ENCODE results near the gene SLN. TPM values are rescaled to one million over a fixed set of nuclear protein-coding genes. Genes with fewer than 3 reads are reported as not detected.

SLN gene
- total RNA-seq, 2 donors from 2014 or later, result not detected

DNA sequence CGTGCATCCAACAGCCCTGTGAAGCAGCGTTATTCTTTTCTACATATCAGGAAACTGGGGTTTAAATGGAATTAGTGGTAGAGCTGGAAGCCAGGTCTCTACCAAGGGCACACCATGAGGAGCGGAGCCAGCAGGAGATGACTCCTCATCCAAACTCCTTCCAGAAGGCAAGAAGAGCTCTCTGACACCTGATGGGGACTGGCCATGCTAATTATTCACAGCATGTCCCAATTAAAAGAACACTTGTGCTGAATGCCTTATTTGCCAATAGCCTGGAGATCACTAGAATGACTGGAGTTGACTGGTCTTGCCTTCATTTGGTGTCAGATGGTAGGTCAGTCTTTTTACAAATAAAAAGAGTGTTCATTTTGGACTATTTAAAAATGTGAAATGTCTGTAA is 32.9 kb upstream of the SLN start:
- H3K27ac ChIP-seq (ENCODE audit: low read depth, low read length), result no peak overlapping the region
- H3K4me3 ChIP-seq (ENCODE audit: low read length), result no peak overlapping the region
- H3K4me1 ChIP-seq (ENCODE audit: control insufficient read depth, insufficient read depth, low read length), result no peaks in the 10 kb centered on the region
- H3K36me3 Mint-ChIP-seq (ENCODE audit: low read depth), result no peaks in the 10 kb centered on the region
- peaks cover 5% of the 10 kb centered on the region for H3K9me3 Mint-ChIP-seq
- no peak overlapping the region for H3K9ac ChIP-seq (ENCODE audit: extremely low read depth, low read length, poor library complexity, severe bottlenecking)
- no peaks in the 10 kb centered on the region for H3K4me1 Mint-ChIP-seq
- no peaks in the 10 kb centered on the region for H3K27me3 ChIP-seq (ENCODE audit: control insufficient read depth, insufficient read depth, low read length, poor library complexity, severe bottlenecking)
- WGBS, 2 experiments (ENCODE audit: insufficient coverage in 1 of 2, insufficient read length in 1 of 2), result 79% methylated on average over 3 of the region's 3 CpGs; no CpG with 5 or more reads in 1 of the 2 experiments
- no peaks in the 10 kb centered on the region for H3K36me3 ChIP-seq (ENCODE audit: control insufficient read depth, insufficient read depth, low read length)
- TF ChIP-seq, protein P1, sequence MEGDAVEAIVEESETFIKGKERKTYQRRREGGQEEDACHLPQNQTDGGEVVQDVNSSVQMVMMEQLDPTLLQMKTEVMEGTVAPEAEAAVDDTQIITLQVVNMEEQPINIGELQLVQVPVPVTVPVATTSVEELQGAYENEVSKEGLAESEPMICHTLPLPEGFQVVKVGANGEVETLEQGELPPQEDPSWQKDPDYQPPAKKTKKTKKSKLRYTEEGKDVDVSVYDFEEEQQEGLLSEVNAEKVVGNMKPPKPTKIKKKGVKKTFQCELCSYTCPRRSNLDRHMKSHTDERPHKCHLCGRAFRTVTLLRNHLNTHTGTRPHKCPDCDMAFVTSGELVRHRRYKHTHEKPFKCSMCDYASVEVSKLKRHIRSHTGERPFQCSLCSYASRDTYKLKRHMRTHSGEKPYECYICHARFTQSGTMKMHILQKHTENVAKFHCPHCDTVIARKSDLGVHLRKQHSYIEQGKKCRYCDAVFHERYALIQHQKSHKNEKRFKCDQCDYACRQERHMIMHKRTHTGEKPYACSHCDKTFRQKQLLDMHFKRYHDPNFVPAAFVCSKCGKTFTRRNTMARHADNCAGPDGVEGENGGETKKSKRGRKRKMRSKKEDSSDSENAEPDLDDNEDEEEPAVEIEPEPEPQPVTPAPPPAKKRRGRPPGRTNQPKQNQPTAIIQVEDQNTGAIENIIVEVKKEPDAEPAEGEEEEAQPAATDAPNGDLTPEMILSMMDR (conservative IDR thresholded peaks at IDR 0.05), result no peak
- no peak overlapping the region for H3K27ac Mint-ChIP-seq
- H3K9me3 ChIP-seq (ENCODE audit: control insufficient read depth, low read length), result peaks cover 9% of the 10 kb centered on the region
- H3K4me3 Mint-ChIP-seq, result no peak overlapping the region
- DNase-seq, result no peak
- H3K27me3 Mint-ChIP-seq (ENCODE audit: insufficient read depth), result peaks cover 2% of the 10 kb centered on the region

DNA sequence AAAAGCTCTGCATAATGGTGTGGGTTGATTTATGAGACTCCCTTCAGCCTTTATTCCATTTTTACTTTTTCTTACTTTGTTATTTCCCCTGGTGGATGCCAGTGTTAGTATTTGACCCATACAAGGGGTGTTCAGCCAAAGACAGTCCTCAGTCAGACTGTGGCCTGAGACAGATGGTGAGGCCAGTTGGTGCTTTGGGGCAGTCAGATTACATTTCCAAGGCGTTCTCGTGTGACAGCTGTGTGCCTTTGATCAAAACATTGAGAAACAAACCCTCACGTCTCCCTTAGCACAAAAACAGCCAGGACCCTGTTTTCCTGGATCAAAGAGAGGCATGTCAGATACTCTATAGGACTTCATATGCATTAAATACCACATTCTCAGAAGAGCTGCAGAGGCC is 31.3 kb upstream of the SLN start:
- no peak overlapping the region for H3K4me3 ChIP-seq (ENCODE audit: low read length)
- no peaks in the 10 kb centered on the region for H3K36me3 ChIP-seq (ENCODE audit: control insufficient read depth, insufficient read depth, low read length)
- TF ChIP-seq, protein P1 (conservative IDR thresholded peaks at IDR 0.05), result no peak
- 60 to 76% methylated on average over 2 to 3 of the region's 3 CpGs for WGBS, 2 experiments (ENCODE audit: insufficient coverage in 1 of 2, insufficient read length in 1 of 2)
- Mint-ChIP-seq H3K4me3 (no peak overlapping the region), H3K27ac (no peak overlapping the region), H3K36me3 (ENCODE audit: low read depth) (no peaks in the 10 kb centered on the region), H3K27me3 (ENCODE audit: insufficient read depth) (peaks cover 6% of the 10 kb centered on the region), H3K4me1 (no peaks in the 10 kb centered on the region), H3K9me3 (peaks cover 8% of the 10 kb centered on the region)
- peaks cover 11% of the 10 kb centered on the region for H3K9me3 ChIP-seq (ENCODE audit: control insufficient read depth, low read length)
- H3K9ac ChIP-seq (ENCODE audit: extremely low read depth, low read length, poor library complexity, severe bottlenecking), result no peak overlapping the region
- no peak overlapping the region for H3K27ac ChIP-seq (ENCODE audit: low read depth, low read length)
- no peak for DNase-seq
- H3K4me1 ChIP-seq (ENCODE audit: control insufficient read depth, insufficient read depth, low read length), result no peaks in the 10 kb centered on the region
- H3K27me3 ChIP-seq (ENCODE audit: control insufficient read depth, insufficient read depth, low read length, poor library complexity, severe bottlenecking), result no peaks in the 10 kb centered on the region

DNA sequence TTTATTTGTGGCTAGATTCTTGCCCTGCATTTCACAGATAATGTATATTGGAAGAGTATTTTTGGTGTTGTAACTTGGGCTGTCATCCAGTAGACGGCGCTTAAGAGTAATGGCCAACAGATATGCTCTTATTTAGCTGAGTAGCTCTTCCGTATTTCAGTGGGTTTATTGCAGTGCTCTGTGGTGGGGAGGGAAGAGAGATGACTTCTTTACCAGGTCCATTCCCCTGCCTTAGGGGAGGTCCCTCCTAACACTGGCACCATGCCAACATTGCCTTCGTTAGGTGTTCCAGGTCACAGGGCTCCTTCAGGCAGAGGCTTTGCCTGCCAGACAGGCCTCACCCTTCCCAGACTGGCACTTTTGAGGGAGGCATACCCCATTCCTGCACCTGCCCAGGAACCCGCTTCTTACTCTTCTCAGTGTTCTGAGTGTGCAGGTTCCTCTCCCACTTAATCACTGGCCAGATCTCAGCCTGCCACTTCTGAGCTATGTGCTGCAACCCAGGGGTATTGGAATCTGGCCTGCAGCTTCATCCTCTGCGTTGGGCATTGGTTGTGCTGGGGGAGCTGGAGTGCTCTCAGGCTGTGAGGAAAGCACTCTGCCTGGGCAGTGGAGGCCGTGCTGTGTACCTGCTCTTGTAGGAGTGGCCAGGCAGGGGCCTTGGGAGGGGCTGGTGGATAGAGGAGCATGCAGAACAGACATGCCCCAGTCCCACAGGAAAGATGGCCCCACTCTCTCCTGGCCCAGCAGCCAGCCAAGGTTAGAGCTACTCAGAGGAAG is 29.4 kb upstream of the SLN start:
- Mint-ChIP-seq H3K9me3 (peaks cover 8% of the 10 kb centered on the region), H3K27me3 (ENCODE audit: insufficient read depth) (peaks cover 6% of the 10 kb centered on the region), H3K4me1 (no peaks in the 10 kb centered on the region), H3K4me3 (no peak overlapping the region), H3K27ac (no peak overlapping the region), H3K36me3 (ENCODE audit: low read depth) (no peaks in the 10 kb centered on the region)
- Histone ChIP-seq H3K4me1 (ENCODE audit: control insufficient read depth, insufficient read depth, low read length) (no peaks in the 10 kb centered on the region), H3K9me3 (ENCODE audit: control insufficient read depth, low read length) (peaks cover 11% of the 10 kb centered on the region), H3K27me3 (ENCODE audit: control insufficient read depth, insufficient read depth, low read length, poor library complexity, severe bottlenecking) (no peaks in the 10 kb centered on the region), H3K4me3 (ENCODE audit: low read length) (no peak overlapping the region), H3K27ac (ENCODE audit: low read depth, low read length) (no peak overlapping the region), H3K36me3 (ENCODE audit: control insufficient read depth, insufficient read depth, low read length) (no peaks in the 10 kb centered on the region), H3K9ac (ENCODE audit: extremely low read depth, low read length, poor library complexity, severe bottlenecking) (no peak overlapping the region)
- DNase-seq, result peak; percentile 72
- 62 to 81% methylated on average over 4 to 7 of the region's 7 CpGs for WGBS, 2 experiments (ENCODE audit: insufficient coverage in 1 of 2, insufficient read length in 1 of 2)
- TF ChIP-seq, protein P1 (conservative IDR thresholded peaks at IDR 0.05), result peak; percentile 83
